VCaP (cell line): ENCODE measurements around the gene SH3BP1.

ENCODE experiments used
- H3K27ac ChIP-seq: fragments of 450-650 bp; 2 replicates; pipeline ENCODE4 v1.5.1; 2017
- CTCF ChIP-seq: fragments of 450-650 bp; conservative IDR thresholded peaks from 2 replicates; pipeline ENCODE4 v1.5.1; 2017; ENCODE audit warnings: mild to moderate bottlenecking, moderate library complexity

Gene SH3BP1

GRCh38 chr22:37618072-37618656, 21.3 kb upstream of the SH3BP1 start:
- TF ChIP-seq CTCF = no peak
- H3K27ac ChIP-seq = no peak overlapping the region

DNA sequence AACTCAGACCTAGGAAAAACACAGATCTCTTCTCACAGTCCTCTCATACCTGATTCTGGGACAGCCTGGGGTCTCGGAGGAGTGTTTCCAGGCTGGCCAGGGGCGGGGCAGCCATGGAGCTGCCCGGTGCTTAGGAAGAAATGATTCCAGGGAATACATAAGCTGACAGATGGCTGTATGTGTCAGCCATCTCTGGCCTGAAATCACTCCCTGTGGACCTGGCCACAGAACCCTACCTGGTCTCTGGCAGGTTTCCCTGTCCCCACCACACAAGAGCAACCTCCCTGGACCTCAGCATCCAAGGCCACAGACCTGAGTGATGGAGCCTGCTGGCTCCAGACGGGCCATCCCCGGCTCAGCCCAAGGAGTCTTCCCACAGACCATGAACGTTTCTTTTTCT, 20.8 kb upstream of the SH3BP1 start:
- no peak for TF ChIP-seq CTCF
- H3K27ac ChIP-seq = no peak overlapping the region

- no peak for TF ChIP-seq CTCF
- H3K27ac ChIP-seq = no peak overlapping the region
Observed at GRCh38 chr22:37619991-37620390, 19.5 kb upstream of the SH3BP1 start.

- no peak for TF ChIP-seq CTCF
Observed at GRCh38 chr22:37621352-37621860, 18.1 kb upstream of the SH3BP1 start.

DNA sequence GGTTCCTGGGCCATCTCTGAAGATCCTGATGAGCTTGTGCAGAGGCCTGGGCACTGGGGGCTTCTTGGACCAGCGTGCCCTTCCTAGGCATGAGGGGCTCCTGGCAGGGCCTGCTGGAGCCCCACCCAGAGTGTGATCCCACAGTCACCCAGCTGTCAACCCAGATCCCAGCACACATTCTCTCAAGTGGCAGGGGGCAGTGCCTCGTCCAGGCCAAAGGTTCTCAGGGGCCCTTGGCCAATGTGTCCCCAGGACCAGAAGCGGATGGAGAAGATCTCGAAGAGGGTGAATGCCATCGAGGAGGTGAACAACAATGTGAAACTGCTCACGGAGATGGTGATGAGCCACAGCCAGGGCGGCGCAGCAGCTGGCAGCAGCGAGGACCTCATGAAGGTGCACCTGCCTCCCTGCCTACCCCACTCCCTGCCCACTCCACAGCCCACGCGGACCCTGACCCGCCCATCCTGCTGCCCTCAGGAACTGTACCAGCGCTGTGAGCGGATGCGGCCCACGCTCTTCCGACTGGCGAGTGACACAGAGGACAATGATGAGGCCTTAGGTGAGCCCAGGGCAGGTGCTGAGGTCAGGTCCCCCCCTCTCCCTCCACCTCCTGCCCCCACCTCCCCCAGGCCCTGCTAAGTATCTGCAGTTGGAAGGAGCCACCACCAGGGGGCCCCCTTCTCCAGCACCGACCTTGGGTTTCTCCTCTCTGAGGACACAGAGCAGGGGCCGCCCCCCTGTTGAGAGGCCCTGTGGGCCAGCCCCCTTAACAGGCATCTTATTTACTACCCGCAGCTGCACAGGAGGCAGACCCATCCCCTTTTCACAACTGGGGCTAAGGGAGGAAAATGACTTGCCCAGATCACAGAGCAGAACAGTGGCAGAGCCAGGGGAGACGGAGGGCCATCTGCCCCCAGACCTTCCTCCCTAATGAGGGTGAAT, 16.1 kb upstream of the SH3BP1 start:
- TF ChIP-seq CTCF = peak; percentile 93
- H3K27ac ChIP-seq = no peak overlapping the region; the same call in 1 of the 2 replicates

More at GRCh38 chr22:37621352-37621860, 18.1 kb upstream of the SH3BP1 start:
- H3K27ac ChIP-seq = no peak overlapping the region

GRCh38 chr22:37624017-37624365, 15.5 kb upstream of the SH3BP1 start:
- H3K27ac ChIP-seq = no peak overlapping the region; the same call in 1 of the 2 replicates
- TF ChIP-seq CTCF = no peak

- H3K27ac ChIP-seq = no peak overlapping the region; the same call in 1 of the 2 replicates
- no peak for TF ChIP-seq CTCF
Observed at GRCh38 chr22:37624876-37625275, 14.6 kb upstream of the SH3BP1 start.
